ENCODE results near the gene IQCM. TPM values are rescaled to one million over a fixed set of nuclear protein-coding genes. Genes with fewer than 3 reads are reported as not detected.

Gene IQCM
- total and polyA plus RNA-seq, 10 donors = not detected

DNA sequence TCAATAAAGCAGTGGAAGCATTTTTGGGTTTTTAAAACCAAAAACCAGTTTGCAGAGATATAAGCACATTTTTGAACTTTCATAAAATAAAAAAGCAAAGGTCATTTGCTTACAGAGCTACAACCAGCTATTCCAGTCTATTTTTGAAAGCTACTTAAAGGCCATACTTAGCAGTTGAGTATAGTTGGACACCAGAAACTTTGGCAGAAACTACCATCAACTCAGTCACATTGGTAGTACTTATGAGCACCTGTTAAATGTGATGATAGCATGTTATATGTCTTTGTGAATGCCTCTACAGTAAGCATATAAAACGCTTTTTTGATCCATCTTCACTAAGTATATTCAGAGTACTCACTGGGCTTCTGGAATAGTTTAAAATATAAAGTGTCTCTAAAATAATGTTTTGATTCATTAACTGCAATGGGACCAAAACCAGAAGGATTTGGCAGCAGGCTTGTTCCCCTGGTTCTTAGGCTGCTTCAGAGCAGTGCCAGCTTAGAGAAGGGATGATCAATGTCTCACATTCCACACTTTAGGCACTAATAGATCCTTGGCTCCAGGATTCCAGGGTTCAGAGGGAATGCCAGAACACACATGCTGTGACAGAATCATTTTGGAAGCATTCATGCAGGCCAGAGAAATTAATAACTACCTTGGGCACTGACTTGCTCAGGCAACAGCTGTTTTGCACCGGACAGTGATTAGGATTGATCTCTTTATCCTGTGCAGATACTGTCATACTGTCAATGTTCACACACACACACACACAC lies 103.9 kb downstream of the IQCM start:
- intact Hi-C loops (cut with DNase I; ENCODE audit: low total_unique reads) = no loop called here
- TF ChIP-seq, protein P1, sequence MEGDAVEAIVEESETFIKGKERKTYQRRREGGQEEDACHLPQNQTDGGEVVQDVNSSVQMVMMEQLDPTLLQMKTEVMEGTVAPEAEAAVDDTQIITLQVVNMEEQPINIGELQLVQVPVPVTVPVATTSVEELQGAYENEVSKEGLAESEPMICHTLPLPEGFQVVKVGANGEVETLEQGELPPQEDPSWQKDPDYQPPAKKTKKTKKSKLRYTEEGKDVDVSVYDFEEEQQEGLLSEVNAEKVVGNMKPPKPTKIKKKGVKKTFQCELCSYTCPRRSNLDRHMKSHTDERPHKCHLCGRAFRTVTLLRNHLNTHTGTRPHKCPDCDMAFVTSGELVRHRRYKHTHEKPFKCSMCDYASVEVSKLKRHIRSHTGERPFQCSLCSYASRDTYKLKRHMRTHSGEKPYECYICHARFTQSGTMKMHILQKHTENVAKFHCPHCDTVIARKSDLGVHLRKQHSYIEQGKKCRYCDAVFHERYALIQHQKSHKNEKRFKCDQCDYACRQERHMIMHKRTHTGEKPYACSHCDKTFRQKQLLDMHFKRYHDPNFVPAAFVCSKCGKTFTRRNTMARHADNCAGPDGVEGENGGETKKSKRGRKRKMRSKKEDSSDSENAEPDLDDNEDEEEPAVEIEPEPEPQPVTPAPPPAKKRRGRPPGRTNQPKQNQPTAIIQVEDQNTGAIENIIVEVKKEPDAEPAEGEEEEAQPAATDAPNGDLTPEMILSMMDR (IDR thresholded peaks at IDR 0.05 in 8 of 11, conservative IDR thresholded peaks at IDR 0.05 in 3 of 11) = no peak
- TF ChIP-seq POLR2A (IDR thresholded peaks at IDR 0.05) (no peak), POLR2AphosphoS5 (IDR thresholded peaks at IDR 0.05) (no peak)
- 75 to 89% (median 87%) methylated on average over 2 of the region's 2 CpGs for WGBS, 5 donors

DNA sequence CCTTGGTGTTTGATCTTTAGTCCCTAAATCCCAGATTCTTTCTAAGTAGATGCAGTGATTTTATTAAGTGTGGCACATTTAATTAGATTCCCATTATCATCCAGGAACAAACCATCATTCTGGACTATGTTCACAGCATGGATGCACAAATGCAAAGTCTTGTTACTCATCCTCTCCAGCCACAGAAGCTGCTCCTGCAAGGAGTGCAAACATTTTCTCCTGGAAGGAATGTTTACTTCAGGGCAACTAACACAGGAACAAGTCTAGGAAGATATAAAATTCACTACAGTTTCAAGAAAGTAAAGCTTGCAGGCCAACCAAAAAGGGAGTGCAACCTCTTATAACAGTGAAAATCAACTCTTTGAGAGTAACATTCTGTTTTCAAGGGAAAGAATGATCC lies 106.0 kb downstream of the IQCM start:
- no peaks in the 10 kb centered on the region for H3K36me3 ChIP-seq
- H3K27ac ChIP-seq = no peak overlapping the region
- no peaks in the 10 kb centered on the region for H3K27me3 ChIP-seq (replicated peaks in 1 of 7)
- peaks cover 0 to 2% (median 0%) of the 10 kb centered on the region in 8 donors for H3K9me3 ChIP-seq
- intact Hi-C loops (cut with DNase I; ENCODE audit: low total_unique reads) = no loop called here
- TF ChIP-seq, protein P1 (IDR thresholded peaks at IDR 0.05 in 8 of 11, conservative IDR thresholded peaks at IDR 0.05 in 3 of 11) = no peak
- H3K4me1 ChIP-seq = no peaks in the 10 kb centered on the region
- no peak for DNase-seq
- H3K4me3 ChIP-seq = no peak overlapping the region

More for the DNA sequence above, 103.9 kb downstream of the IQCM start:
- Histone ChIP-seq H3K4me3 (no peak overlapping the region), H3K27ac (no peak overlapping the region), H3K36me3 (no peaks in the 10 kb centered on the region), H3K9me3 (peaks cover 0 to 17% (median 8%) of the 10 kb centered on the region in 8 donors), H3K4me1 (no peaks in the 10 kb centered on the region), H3K27me3 (replicated peaks in 1 of 7) (no peaks in the 10 kb centered on the region)
- DNase-seq = no peak

DNA sequence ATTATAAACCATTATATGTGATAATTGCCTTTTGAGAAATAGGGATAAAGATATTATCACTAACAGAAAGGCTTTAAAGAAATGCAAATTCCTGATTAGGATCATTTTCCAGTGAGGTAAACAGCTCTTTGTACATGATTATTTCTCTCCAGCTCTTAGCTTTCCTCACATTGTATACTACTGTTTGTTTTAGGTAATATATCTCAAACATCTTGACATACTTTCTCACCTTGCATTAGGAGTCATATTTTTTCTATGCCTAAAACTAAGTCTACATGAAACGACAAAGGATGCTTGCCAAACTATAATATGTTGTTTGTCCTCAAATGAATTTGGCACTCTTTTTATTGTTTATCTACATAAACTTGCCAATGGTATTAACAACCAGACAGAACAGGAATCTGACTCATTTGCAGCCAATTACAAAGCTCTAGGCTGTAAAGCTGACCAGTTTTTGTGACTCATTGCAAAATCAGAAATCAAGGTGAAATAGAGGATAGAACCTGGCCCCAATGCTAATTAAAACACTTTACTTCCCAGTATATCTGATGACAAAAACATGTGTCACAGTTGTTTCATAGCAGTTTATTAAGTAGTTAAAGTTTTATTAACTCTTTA lies 107.0 kb downstream of the IQCM start:
- H3K4me1 ChIP-seq = no peaks in the 10 kb centered on the region
- no peak overlapping the region for H3K4me3 ChIP-seq
- intact Hi-C loops (cut with DNase I; ENCODE audit: low total_unique reads) = no loop called here
- no peak for DNase-seq
- peaks cover 0 to 3% (median 0%) of the 10 kb centered on the region in 8 donors for H3K9me3 ChIP-seq
- WGBS, 5 donors = 61 to 81% (median 70%) methylated on average over 1 of the region's 1 CpG
- H3K27ac ChIP-seq = no peak overlapping the region
- H3K27me3 ChIP-seq (replicated peaks in 1 of 7) = no peaks in the 10 kb centered on the region
- TF ChIP-seq, protein P1 (IDR thresholded peaks at IDR 0.05 in 8 of 11, conservative IDR thresholded peaks at IDR 0.05 in 3 of 11) = no peak
- TF ChIP-seq POLR2AphosphoS5 (IDR thresholded peaks at IDR 0.05) = no peak
- no peak for TF ChIP-seq POLR2A (IDR thresholded peaks at IDR 0.05)
- no peaks in the 10 kb centered on the region for H3K36me3 ChIP-seq

DNA sequence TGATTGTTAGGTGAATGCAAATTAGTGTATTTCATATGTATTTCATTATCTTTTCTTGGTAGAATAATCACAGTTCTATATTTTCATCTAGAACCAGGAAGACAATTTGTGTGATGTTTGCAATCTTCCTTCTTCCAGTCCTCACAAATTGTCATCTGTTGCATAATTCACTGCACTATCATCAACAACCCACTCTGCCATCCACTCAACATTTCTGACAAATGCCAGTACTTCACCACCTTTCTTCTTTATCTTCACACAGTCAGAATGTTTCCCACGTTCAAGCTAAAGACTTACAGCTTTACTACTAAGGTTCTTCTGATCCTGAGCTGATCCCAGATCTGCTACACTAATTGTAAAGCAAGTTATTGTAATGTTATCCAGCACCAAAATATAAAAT lies 107.8 kb downstream of the IQCM start:
- Histone ChIP-seq H3K4me3 (no peak overlapping the region), H3K27ac (no peak overlapping the region), H3K27me3 (replicated peaks in 1 of 7) (no peaks in the 10 kb centered on the region), H3K4me1 (no peaks in the 10 kb centered on the region), H3K36me3 (no peaks in the 10 kb centered on the region), H3K9me3 (peaks cover 0 to 3% (median 0%) of the 10 kb centered on the region in 8 donors)
- no peak for TF ChIP-seq POLR2AphosphoS5 (IDR thresholded peaks at IDR 0.05)
- TF ChIP-seq, protein P1 (IDR thresholded peaks at IDR 0.05 in 8 of 11, conservative IDR thresholded peaks at IDR 0.05 in 3 of 11) = no peak
- TF ChIP-seq POLR2A (IDR thresholded peaks at IDR 0.05) = no peak
- intact Hi-C loops (cut with DNase I; ENCODE audit: low total_unique reads) = no loop called here
- no peak for DNase-seq
- WGBS, 5 donors = 23 to 39% (median 33%) methylated on average over 1 of the region's 1 CpG

All from spleen (tissue), 11 donors.